NOMO-1 treated with DMSO at 0.1 percent for 48 hours (cell line): Measurements from ENCODE around the gene USP17L18.
"Not testable (repeated sequence)": the region's sequence is repeated elsewhere in the genome, so short reads cannot be mapped to it uniquely, and the experiment has no call there.

Experiments
- DNase-seq: peaks from one replicate; lab custom pipeline; 2025; ENCODE audit not compliant: unreplicated experiment; lab: John Stamatoyannopoulos, UW

Gene USP17L18

GRCh38 chr4:9247953-9248680 lies at the start of gene USP17L18:
TSS of gene USP17L18 (plus strand) at chr4:9248630. CDS start at chr4:9248630, 0 bp downstream.
- DNase-seq = not testable (repeated sequence)

DNA sequence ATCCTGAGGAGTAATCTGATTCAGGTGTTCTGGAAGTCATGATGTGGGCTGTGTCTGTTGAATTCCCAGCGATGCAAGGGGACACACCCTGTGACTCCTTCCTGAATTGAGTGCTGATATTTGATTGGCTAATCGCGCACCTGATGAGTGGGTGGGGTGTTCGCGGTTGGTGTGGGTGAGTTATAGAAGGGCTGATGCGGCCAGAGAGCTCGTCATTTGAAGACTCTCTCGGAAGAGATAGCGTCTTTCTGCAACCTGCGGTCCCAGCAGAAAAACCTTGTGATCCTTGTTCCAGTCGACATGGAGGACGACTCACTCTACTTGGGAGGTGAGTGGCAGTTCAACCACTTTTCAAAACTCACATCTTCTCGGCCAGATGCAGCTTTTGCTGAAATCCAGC lies 38.1 kb upstream of the USP17L18 start, which contains the start of gene USP17L10:
TSS of gene USP17L10 (plus strand) at position 301 of the 400 bp plus-strand sequence. CDS start at position 301, 0 bp downstream.
- not testable (repeated sequence) for DNase-seq

DNA sequence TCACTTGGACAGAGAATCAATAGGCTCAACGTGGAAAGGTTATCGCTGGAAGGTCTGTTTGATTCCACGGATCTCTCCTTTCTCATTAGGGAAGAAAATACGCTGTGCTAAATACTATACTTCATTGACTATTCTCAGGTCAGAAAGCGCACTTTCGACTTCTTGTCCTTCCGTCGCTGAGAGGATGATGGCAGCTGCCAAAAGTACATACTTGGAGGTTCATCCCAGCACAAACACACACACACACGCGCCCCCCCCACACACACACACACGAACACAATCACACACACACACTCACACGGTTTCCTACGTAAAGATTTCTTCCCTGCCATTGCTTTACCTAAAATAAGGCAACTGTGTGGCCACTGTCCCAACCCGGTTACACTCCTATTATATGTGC lies 33.7 kb upstream of the USP17L18 start:
- DNase-seq = not testable (repeated sequence)

- DNase-seq = not testable (repeated sequence)
Observed at GRCh38 chr4:9215105-9215504, 33.3 kb upstream of the USP17L18 start, which contains the start of gene USP17L11. TSS of gene USP17L11 (plus strand) at chr4:9215405. CDS start at chr4:9215405, 0 bp downstream.

GRCh38 chr4:9219852-9220251 lies 28.6 kb upstream of the USP17L18 start, which contains the start of gene USP17L12:
TSS of gene USP17L12 (plus strand) at chr4:9220152. CDS start at chr4:9220152, 0 bp downstream.
- DNase-seq = not testable (repeated sequence)

- not testable (repeated sequence) for DNase-seq
Observed at GRCh38 chr4:9224596-9224995, 23.8 kb upstream of the USP17L18 start, which contains the start of gene USP17L13. TSS of gene USP17L13 (plus strand) at chr4:9224896. CDS start at chr4:9224896, 0 bp downstream.

DNA sequence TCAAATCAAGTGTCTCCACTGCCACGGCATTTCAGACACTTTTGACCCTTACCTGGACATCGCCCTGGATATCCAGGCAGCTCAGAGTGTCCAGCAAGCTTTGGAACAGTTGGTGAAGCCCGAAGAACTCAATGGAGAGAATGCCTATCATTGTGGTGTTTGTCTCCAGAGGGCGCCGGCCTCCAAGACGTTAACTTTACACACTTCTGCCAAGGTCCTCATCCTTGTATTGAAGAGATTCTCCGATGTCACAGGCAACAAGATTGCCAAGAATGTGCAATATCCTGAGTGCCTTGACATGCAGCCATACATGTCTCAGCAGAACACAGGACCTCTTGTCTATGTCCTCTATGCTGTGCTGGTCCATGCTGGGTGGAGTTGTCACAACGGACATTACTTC lies 18.2 kb upstream of the USP17L18 start:
- not testable (repeated sequence) for DNase-seq

- not testable (repeated sequence) for DNase-seq
Observed at GRCh38 chr4:9234085-9234484, 14.3 kb upstream of the USP17L18 start, which contains the start of gene USP17L15. TSS of gene USP17L15 (plus strand) at chr4:9234385. CDS start at chr4:9234385, 0 bp downstream.

- not testable (repeated sequence) for DNase-seq
Observed at GRCh38 chr4:9238461-9238860, 10.0 kb upstream of the USP17L18 start.

DNA sequence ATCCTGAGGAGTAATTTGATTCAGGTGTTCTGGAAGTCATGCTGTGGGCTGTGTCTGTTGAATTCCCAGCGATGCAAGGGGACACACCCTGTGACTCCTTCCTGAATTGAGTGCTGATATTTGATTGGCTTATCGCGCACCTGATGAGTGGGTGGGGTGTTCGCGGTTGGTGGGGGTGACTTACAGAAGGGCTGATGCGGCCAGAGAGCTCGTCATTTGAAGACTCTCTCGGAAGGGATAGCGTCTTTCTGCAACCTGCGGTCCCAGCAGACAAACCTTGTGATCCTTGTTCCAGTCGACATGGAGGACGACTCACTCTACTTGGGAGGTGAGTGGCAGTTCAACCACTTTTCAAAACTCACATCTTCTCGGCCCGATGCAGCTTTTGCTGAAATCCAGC lies 4.9 kb upstream of the USP17L18 start, which contains the start of gene USP17L17:
TSS of gene USP17L17 (plus strand) at position 301 of the 400 bp plus-strand sequence. CDS start at position 301, 0 bp downstream.
- not testable (repeated sequence) for DNase-seq

DNA sequence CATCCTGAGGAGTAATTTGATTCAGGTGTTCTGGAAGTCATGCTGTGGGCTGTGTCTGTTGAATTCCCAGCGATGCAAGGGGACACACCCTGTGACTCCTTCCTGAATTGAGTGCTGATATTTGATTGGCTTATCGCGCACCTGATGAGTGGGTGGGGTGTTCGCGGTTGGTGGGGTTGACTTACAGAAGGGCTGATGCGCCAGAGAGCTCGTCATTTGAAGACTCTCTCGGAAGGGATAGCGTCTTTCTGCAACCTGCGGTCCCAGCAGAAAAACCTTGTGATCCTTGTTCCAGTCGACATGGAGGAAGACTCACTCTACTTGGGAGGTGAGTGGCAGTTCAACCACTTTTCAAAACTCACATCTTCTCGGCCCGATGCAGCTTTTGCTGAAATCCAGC lies 4.6 kb downstream of the USP17L18 start, which contains the start of gene USP17L19:
TSS of gene USP17L19 (plus strand) at position 301 of the 400 bp plus-strand sequence. CDS start at position 301, 0 bp downstream.
- DNase-seq = not testable (repeated sequence)

- DNase-seq = not testable (repeated sequence)
Observed at GRCh38 chr4:9257824-9258223, 9.4 kb downstream of the USP17L18 start, which contains the start of gene USP17L20. TSS of gene USP17L20 (plus strand) at chr4:9258124. CDS start at chr4:9258124, 0 bp downstream.

DNA sequence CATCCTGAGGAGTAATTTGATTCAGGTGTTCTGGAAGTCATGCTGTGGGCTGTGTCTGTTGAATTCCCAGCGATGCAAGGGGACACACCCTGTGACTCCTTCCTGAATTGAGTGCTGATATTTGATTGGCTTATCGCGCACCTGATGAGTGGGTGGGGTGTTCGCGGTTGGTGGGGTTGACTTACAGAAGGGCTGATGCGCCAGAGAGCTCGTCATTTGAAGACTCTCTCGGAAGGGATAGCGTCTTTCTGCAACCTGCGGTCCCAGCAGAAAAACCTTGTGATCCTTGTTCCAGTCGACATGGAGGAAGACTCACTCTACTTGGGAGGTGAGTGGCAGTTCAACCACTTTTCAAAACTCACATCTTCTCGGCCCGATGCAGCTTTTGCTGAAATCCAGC lies 14.1 kb downstream of the USP17L18 start, which contains the start of gene USP17L21:
TSS of gene USP17L21 (plus strand) at position 301 of the 400 bp plus-strand sequence. CDS start at position 301, 0 bp downstream.
- DNase-seq = not testable (repeated sequence)

- not testable (repeated sequence) for DNase-seq
Observed at GRCh38 chr4:9267319-9267718, 18.9 kb downstream of the USP17L18 start, which contains the start of gene USP17L22. TSS of gene USP17L22 (plus strand) at chr4:9267619. CDS start at chr4:9267619, 0 bp downstream.

- DNase-seq = not testable (repeated sequence)
Observed at GRCh38 chr4:9271719-9272118, 23.3 kb downstream of the USP17L18 start.
